Fibroblast of peridontal ligament (primary cell): ENCODE results near the gene CLPTM1L.

Experiments used
- DNase-seq: peaks from one replicate; pipeline ENCODE4 v3.0.0-alpha.2; 2010; ENCODE audit errors: extremely low read depth

The CLPTM1L gene

GRCh38 chr5:1344975-1345838 is at the start of gene CLPTM1L:
TSS of gene CLPTM1L (minus strand) at chr5:1345099. CDS start at chr5:1344841, 258 bp downstream.
- peak; percentile 77 for DNase-seq

GRCh38 chr5:1393571-1394501 is 48.9 kb upstream of the CLPTM1L start:
- DNase-seq = no peak

GRCh38 chr5:1392801-1393565 is 48.1 kb upstream of the CLPTM1L start:
- no peak for DNase-seq

- no peak for DNase-seq
Measured at GRCh38 chr5:1392261-1392660, 47.4 kb upstream of the CLPTM1L start.

GRCh38 chr5:1391691-1392090 is 46.8 kb upstream of the CLPTM1L start:
- DNase-seq = no peak

GRCh38 chr5:1390861-1391600 is 46.1 kb upstream of the CLPTM1L start:
- no peak for DNase-seq

- no peak for DNase-seq
Measured at GRCh38 chr5:1390333-1390732, 45.4 kb upstream of the CLPTM1L start.

GRCh38 chr5:1388383-1388967 is 43.6 kb upstream of the CLPTM1L start:
- DNase-seq = no peak

GRCh38 chr5:1387876-1388275 is 43.0 kb upstream of the CLPTM1L start:
- no peak for DNase-seq

- DNase-seq = no peak
Measured at GRCh38 chr5:1387059-1387755, 42.3 kb upstream of the CLPTM1L start.

- peak; percentile 15 for DNase-seq
Measured at GRCh38 chr5:1386274-1386717, 41.4 kb upstream of the CLPTM1L start.

GRCh38 chr5:1385395-1386273 is 40.7 kb upstream of the CLPTM1L start:
- peak; percentile 18 for DNase-seq

GRCh38 chr5:1384521-1384920 is 39.6 kb upstream of the CLPTM1L start:
- no peak for DNase-seq

GRCh38 chr5:1383886-1384401 is 39.0 kb upstream of the CLPTM1L start:
- DNase-seq = no peak

- DNase-seq = no peak
Measured at GRCh38 chr5:1383344-1383743, 38.4 kb upstream of the CLPTM1L start.

GRCh38 chr5:1382248-1382700 is 37.4 kb upstream of the CLPTM1L start:
- DNase-seq = no peak

- DNase-seq = no peak
Measured at GRCh38 chr5:1381370-1382247, 36.7 kb upstream of the CLPTM1L start.

GRCh38 chr5:1380910-1381309 is 36.0 kb upstream of the CLPTM1L start:
- no peak for DNase-seq
